GM12878 (cell line): ENCODE results near the gene SLC22A31. TPM values are rescaled to one million over a fixed set of nuclear protein-coding genes. Genes with fewer than 3 reads are reported as not detected.
A peak's percentile ranks its signal among the peaks of the same experiment; 100 is the strongest.

ENCODE experiments used
- ATAC-seq: fragments of 200-7000 bp; cut with Tn5 transposase; 3 replicates; pipeline ENCODE4 v1.9.1; 2020; ENCODE audit warnings: mild to moderate bottlenecking, moderate library complexity
- BruUV-seq: library from RNA; stranded (reverse); fragments of 400-500 nt; replicated peaks from 2 replicates; lab custom pipeline; 2021; lab: Mats Ljungman, UMichigan
- CTCF ChIA-PET: fragments of 300-600 bp; sonication (Branson Sonifier 250); formaldehyde crosslinking; extraction: SDS; loops from one replicate; lab custom pipeline; 2021; ENCODE audit warnings: inconsistent platforms; lab: Yijun Ruan, JAX
- POLR2A ChIA-PET: fragments of 350-600 bp; formaldehyde crosslinking; extraction: SDS; loops from one replicate; lab custom pipeline; 2021; ENCODE audit warnings: inconsistent platforms; lab: Charles Lee
- RAD21 ChIA-PET: fragments of 300-600 bp; sonication (Branson Sonifier 250); formaldehyde crosslinking; loops from one replicate; lab custom pipeline; 2023; ENCODE audit warnings: antibody characterized with exemption; ENCODE audit not compliant: unreplicated experiment; lab: Charles Lee
- SMC1A ChIA-PET: fragments of 300-600 bp; sonication (Branson Sonifier 250); formaldehyde crosslinking; loops from one replicate; lab custom pipeline; 2023; ENCODE audit not compliant: unreplicated experiment, uncharacterized antibody; lab: Charles Lee
- DNase-seq: peaks from one replicate; pipeline ENCODE4 v3.0.0-alpha.2; 2011; ENCODE audit warnings: low read depth, low spot score
- FAIRE-seq: peaks from 3 replicates; lab custom pipeline; 2011; peaks lifted over from hg19 to GRCh38; lab: Jason Lieb, UNC
- H2AFZ ChIP-seq: 2 replicates; pipeline ENCODE4 v1.6.0; 2011; ENCODE audit warnings: low read depth, low read length, control low read depth; ENCODE audit not compliant: control insufficient read depth
- H3K27ac ChIP-seq: 2 replicates; pipeline ENCODE4 v1.5.1; 2011; ENCODE audit warnings: control low read depth; ENCODE audit not compliant: control insufficient read depth, insufficient read depth
- H3K27me3 ChIP-seq, 2 experiments: replicated peaks in 1 of 2; 2 replicates each; pipeline versions ENCODE4 v1.6.0 to v1.6.1; 2011; ENCODE audit warnings: low read length in 1 of 2; ENCODE audit not compliant: control insufficient read depth in 2 of 2, insufficient read depth in 2 of 2
- H3K36me3 ChIP-seq, 2 experiments: 2 replicates each; pipeline ENCODE4 v1.5.1; 2011; ENCODE audit warnings: low read length in 1 of 2; ENCODE audit not compliant: control insufficient read depth in 2 of 2, insufficient read depth in 2 of 2
- H3K4me1 ChIP-seq: 2 replicates; pipeline ENCODE4 v1.6.1; 2011; ENCODE audit warnings: mild to moderate bottlenecking, low read length, moderate library complexity, mixed read lengths; ENCODE audit not compliant: control insufficient read depth, insufficient read depth
- H3K4me2 ChIP-seq: 2 replicates; pipeline ENCODE4 v1.6.0; 2011; ENCODE audit warnings: control low read depth; ENCODE audit not compliant: control insufficient read depth, insufficient read depth
- H3K4me3 ChIP-seq: fragments of 200-600 bp; sonication (generic); 2 replicates; pipeline ENCODE4 v1.5.1; 2016
- H3K79me2 ChIP-seq: 2 replicates; pipeline ENCODE4 v1.6.0; 2011; ENCODE audit warnings: low read length; ENCODE audit not compliant: control insufficient read depth, insufficient read depth
- H3K9ac ChIP-seq: 2 replicates; pipeline ENCODE4 v1.8.0; 2011; ENCODE audit warnings: low read length, control low read depth, mixed read lengths; ENCODE audit not compliant: control insufficient read depth, insufficient read depth
- H3K9me3 ChIP-seq: replicated peaks from 3 replicates; pipeline ENCODE4 v1.5.1; 2011; ENCODE audit warnings: mild to moderate bottlenecking, low read length; ENCODE audit not compliant: control insufficient read depth, insufficient read depth
- H4K20me1 ChIP-seq: 2 replicates; pipeline ENCODE4 v1.6.0; 2011; ENCODE audit not compliant: control insufficient read depth, insufficient read depth
- BCL3 ChIP-seq: IDR thresholded peaks from 2 replicates; pipeline ENCODE4 v1.6.1; 2011; ENCODE audit warnings: borderline replicate concordance, low read depth, mild to moderate bottlenecking, moderate library complexity, low read length; ENCODE audit not compliant: insufficient read depth, poor library complexity, severe bottlenecking
- CHD4 ChIP-seq: fragments of 200-600 bp; sonication (generic); IDR thresholded peaks from 2 replicates; pipeline ENCODE4 v1.6.1; 2016; ENCODE audit warnings: mild to moderate bottlenecking
- CTCF ChIP-seq, 3 experiments: IDR thresholded peaks in 2 of 3; conservative IDR thresholded peaks in 1 of 3; 2 replicates each; pipeline ENCODE4 v1.5.1; 2011; ENCODE audit warnings: low read depth in 3 of 3, low read length in 3 of 3, mild to moderate bottlenecking in 3 of 3, control low read depth in 2 of 3, moderate library complexity in 2 of 3, inconsistent platforms in 1 of 3, mixed read lengths in 1 of 3; ENCODE audit not compliant: control insufficient read depth in 2 of 3, insufficient read depth in 1 of 3; ENCODE audit errors: extremely low read depth in 1 of 3
- DPF2 ChIP-seq: fragments of 450-650 bp; IDR thresholded peaks from 2 replicates; pipeline ENCODE4 v1.6.1; 2017; ENCODE audit warnings: mild to moderate bottlenecking
- EED ChIP-seq: sonication (generic); IDR thresholded peaks from 2 replicates; pipeline ENCODE4 v1.6.1; 2016; ENCODE audit warnings: antibody characterized with exemption, low read depth
- EGR1 ChIP-seq, 2 experiments: IDR thresholded peaks; 1 replicate in 1 of 2; 2 replicates in 1 of 2; pipeline ENCODE4 v1.6.1; 2011 to 2012; ENCODE audit warnings: low read depth in 2 of 2, low read length in 2 of 2, borderline replicate concordance in 1 of 2, mild to moderate bottlenecking in 1 of 2, moderate library complexity in 1 of 2
- FOXK2 ChIP-seq: fragments of 450-650 bp; IDR thresholded peaks from 2 replicates; pipeline ENCODE4 v1.6.1; 2017; ENCODE audit warnings: mild to moderate bottlenecking, moderate library complexity
- IKZF1 ChIP-seq: fragments of 450-650 bp; conservative IDR thresholded peaks from 2 replicates; pipeline ENCODE4 v1.6.1; 2017; ENCODE audit warnings: antibody characterized with exemption, mild to moderate bottlenecking
- IKZF2 ChIP-seq, 2 experiments: fragments of 450-650 bp; IDR thresholded peaks; 2 replicates each; pipeline ENCODE4 v1.6.1; 2017; ENCODE audit warnings: mild to moderate bottlenecking in 2 of 2, moderate library complexity in 2 of 2
- MTA2 ChIP-seq: fragments of 450-650 bp; IDR thresholded peaks from 2 replicates; pipeline ENCODE4 v1.6.1; 2016; ENCODE audit warnings: low read depth, mild to moderate bottlenecking, moderate library complexity
- NR2F1 ChIP-seq: fragments of 450-650 bp; conservative IDR thresholded peaks from 2 replicates; pipeline ENCODE4 v1.6.1; 2017; ENCODE audit warnings: mild to moderate bottlenecking
- RUNX3 ChIP-seq: IDR thresholded peaks from 2 replicates; pipeline ENCODE4 v1.6.1; 2012; ENCODE audit warnings: low read length, inconsistent platforms
- SIN3A ChIP-seq: IDR thresholded peaks from 2 replicates; pipeline ENCODE4 v1.6.1; 2012; ENCODE audit warnings: low read depth, low read length, improper control_type of control experiment
- SPI1 ChIP-seq: IDR thresholded peaks from 2 replicates; pipeline ENCODE4 v1.6.1; 2011; ENCODE audit warnings: low read depth, mild to moderate bottlenecking, low read length, moderate library complexity, borderline replicate concordance; ENCODE audit not compliant: insufficient read depth
- TCF12 ChIP-seq: IDR thresholded peaks from 2 replicates; pipeline ENCODE4 v1.6.1; 2011; ENCODE audit warnings: low read depth, mild to moderate bottlenecking, low read length
- TCF3 ChIP-seq: IDR thresholded peaks from 2 replicates; pipeline ENCODE4 v1.6.1; 2012; ENCODE audit warnings: low read depth, mild to moderate bottlenecking, low read length, borderline replicate concordance; ENCODE audit not compliant: insufficient read depth
- WRNIP1 ChIP-seq: IDR thresholded peaks from 2 replicates; pipeline ENCODE4 v1.6.1; 2011; ENCODE audit warnings: low read depth, low read length, improper control_type of control experiment, borderline replicate concordance
- WGBS: methylation state at CpG from one replicate; pipeline ENCODE4 v1.1.6; 2016; ENCODE audit warnings: low lambda C conversion rate; ENCODE audit not compliant: insufficient replicate concordance, insufficient coverage; ENCODE audit errors: missing lambda C conversion rate; 5-methylcytosine and 5-hydroxymethylcytosine counted together
- in situ Hi-C: fragments of 300-500 bp; cut with MboI; formaldehyde crosslinking; loops from 9 replicates; pipeline ENCODE4 v1.14.3; 2018; ENCODE audit warnings: mixed read lengths
- intact Hi-C: fragments of 100-400 bp; cut with micrococcal nuclease; formaldehyde crosslinking; loops from one replicate; pipeline ENCODE4 v1.14.2; 2022; ENCODE audit not compliant: unreplicated experiment
- polyA plus RNA-seq, 11 experiments: library from polyadenylated mRNA; depleted of rRNA in 4 of 11; unstranded in 6 of 11; stranded (reverse) in 5 of 11; fragments of >200 nt; fragmentation: Nextera tagmentation in 4 of 11; fragmentation: Illumina TruSeq in 1 of 11; extraction: Ambion mirVana in 4 of 11; extraction: Trizol in 1 of 11; gene quantifications; 1 replicate in 1 of 11; 2 replicates in 10 of 11; pipeline versions ENCODE4 v1.2.1 to v1.2.3, GENCODE V29; 2011 to 2016; ENCODE audit warnings: inconsistent platforms in 2 of 11, missing spikeins in 2 of 11, low read depth in 1 of 11
- total RNA-seq, 4 experiments: library from RNA; depleted of rRNA in 3 of 4; stranded (reverse); fragments of >200 nt in 3 of 4; fragmentation: Illumina TruSeq in 1 of 4; extraction: Trizol in 1 of 4; gene quantifications; 2 replicates each; pipeline versions ENCODE4 v1.2.1 to v1.2.3, GENCODE V29; 2013 to 2021
- TF ChIP-seq, protein P1 (sequence below): fragments of 450-650 bp; IDR thresholded peaks from 2 replicates; pipeline ENCODE4 v1.6.1; 2017; ENCODE audit warnings: mild to moderate bottlenecking

Gene SLC22A31
- total and polyA plus RNA-seq, 10 of the 15 experiments (the other 5 are each of a cell fraction or from before 2014, with no cell fraction given) = 0.13 to 0.24 (median 0.23) TPM; not detected in 7

DNA sequence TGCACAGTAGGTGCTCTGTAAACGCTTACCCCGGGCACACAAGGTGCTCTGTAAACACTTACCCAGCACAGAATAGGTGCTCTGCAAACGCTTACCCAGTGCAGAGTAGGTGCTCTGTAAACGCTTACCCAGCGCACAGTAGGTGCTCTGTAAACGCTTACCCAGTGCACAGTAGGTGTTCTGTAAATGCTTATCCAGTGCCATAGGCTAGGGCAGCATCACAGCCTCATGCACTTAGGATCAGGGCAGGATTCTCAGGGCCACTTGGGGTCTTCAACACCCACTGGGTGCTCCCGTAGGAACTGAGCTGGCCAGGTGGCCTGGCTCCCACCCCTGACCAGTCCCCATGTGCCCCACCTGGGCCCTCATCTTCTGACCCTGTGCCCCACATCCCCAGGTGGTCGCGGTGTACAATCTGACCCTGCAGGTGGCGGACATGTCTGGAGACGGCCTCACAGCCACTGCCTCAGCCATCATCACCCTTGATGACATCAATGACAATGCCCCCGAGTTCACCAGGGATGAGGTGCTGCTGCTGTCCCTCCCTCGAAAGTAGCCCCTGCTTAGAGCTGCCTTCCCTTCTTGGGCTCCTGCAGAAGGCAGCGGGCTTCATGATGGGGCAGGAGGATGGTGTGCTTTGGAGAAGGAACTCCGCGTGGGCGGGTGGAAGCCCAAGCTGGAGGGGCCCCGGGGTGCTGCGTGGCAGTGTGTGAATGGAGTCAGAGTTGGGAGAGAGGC lies 13.1 kb downstream of the SLC22A31 start:
- no peak overlapping the region for H3K27ac ChIP-seq
- H3K27me3 ChIP-seq = no peaks in the 10 kb centered on the region
- no peaks in the 10 kb centered on the region for H3K9me3 ChIP-seq
- in situ Hi-C loops = no loop called here
- WGBS = 48% methylated on average over 19 of the region's 19 CpGs
- no peaks in the 10 kb centered on the region for H3K4me1 ChIP-seq
- peak; percentile 59 for ATAC-seq
- CTCF ChIA-PET = no interaction called here
- no TSS peak for BruUV-seq
- H3K4me2 ChIP-seq = no peak overlapping the region
- RAD21 ChIA-PET = no interaction called here
- intact Hi-C loops = no loop called here
- no peaks in the 10 kb centered on the region for H4K20me1 ChIP-seq
- H2AFZ ChIP-seq = no peak overlapping the region
- DNase-seq = no peak
- no peak for FAIRE-seq
- no peak overlapping the region for H3K4me3 ChIP-seq
- H3K79me2 ChIP-seq = no peaks in the 10 kb centered on the region
- no peak overlapping the region for H3K9ac ChIP-seq
- no peaks in the 10 kb centered on the region for H3K36me3 ChIP-seq
- POLR2A ChIA-PET = no interaction called here
- SMC1A ChIA-PET = no interaction called here
- TF ChIP-seq, protein P1, sequence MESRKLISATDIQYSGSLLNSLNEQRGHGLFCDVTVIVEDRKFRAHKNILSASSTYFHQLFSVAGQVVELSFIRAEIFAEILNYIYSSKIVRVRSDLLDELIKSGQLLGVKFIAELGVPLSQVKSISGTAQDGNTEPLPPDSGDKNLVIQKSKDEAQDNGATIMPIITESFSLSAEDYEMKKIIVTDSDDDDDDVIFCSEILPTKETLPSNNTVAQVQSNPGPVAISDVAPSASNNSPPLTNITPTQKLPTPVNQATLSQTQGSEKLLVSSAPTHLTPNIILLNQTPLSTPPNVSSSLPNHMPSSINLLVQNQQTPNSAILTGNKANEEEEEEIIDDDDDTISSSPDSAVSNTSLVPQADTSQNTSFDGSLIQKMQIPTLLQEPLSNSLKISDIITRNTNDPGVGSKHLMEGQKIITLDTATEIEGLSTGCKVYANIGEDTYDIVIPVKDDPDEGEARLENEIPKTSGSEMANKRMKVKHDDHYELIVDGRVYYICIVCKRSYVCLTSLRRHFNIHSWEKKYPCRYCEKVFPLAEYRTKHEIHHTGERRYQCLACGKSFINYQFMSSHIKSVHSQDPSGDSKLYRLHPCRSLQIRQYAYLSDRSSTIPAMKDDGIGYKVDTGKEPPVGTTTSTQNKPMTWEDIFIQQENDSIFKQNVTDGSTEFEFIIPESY = peak; percentile 83; the same call in 1 of the 2 replicates
- 0 out of 2 replicates have a peak, but pooled peaks have one; percentile 17 for TF ChIP-seq FOXK2
- no peak for TF ChIP-seq CTCF (IDR thresholded peaks at IDR 0.05 in 2 of 3, conservative IDR thresholded peaks at IDR 0.05 in 1 of 3; ENCODE audit: control insufficient read depth in 2 of 3, extremely low read depth in 1 of 3, insufficient read depth in 1 of 3, low read depth in 3 of 3, low read length in 3 of 3)
- TF ChIP-seq SPI1 = 0 out of 2 replicates have a peak, but pooled peaks have one; percentile 2
- no peak for TF ChIP-seq MTA2
- no peak for TF ChIP-seq EED
- no peak for TF ChIP-seq SIN3A
- TF ChIP-seq CHD4 = 0 out of 2 replicates have a peak, but pooled peaks have one; percentile 99
- peak in 1 of 2 experiments; percentile 52; a peak in 1 of 4 replicates for TF ChIP-seq IKZF2 (IDR thresholded peaks at IDR 0.05)
- peak; percentile 99 for TF ChIP-seq DPF2
- peak; percentile 63 for TF ChIP-seq NR2F1
- TF ChIP-seq WRNIP1 = peak; percentile 100
- TF ChIP-seq RUNX3 = no peak
- TF ChIP-seq EGR1 (IDR thresholded peaks at IDR 0.05; ENCODE audit: borderline replicate concordance in 1 of 2, low read depth in 2 of 2, low read length in 2 of 2) = 0 out of 3 replicates have a peak, but pooled peaks of 1 of the 2 experiments have one; percentile 41
- TF ChIP-seq TCF3 = peak; percentile 36; the same call in 1 of the 2 replicates
- no peak for TF ChIP-seq BCL3
- peak; percentile 25; the same call in 1 of the 2 replicates for TF ChIP-seq IKZF1
- TF ChIP-seq TCF12 = 0 out of 2 replicates have a peak, but pooled peaks have one; percentile 31
